K562 (cell line): ENCODE data around the gene HOXD1. TPM values are rescaled to one million over a fixed set of nuclear protein-coding genes. Genes with fewer than 3 reads are reported as not detected.

Experiments
- CEBPB ChIP-seq: fragments of 450-650 bp; IDR thresholded peaks from 2 replicates; pipeline ENCODE4 v1.6.1; 2016; ENCODE audit warnings: missing genetic modification characterization, missing compliant biosample characterization
- GTF2A2 ChIP-seq: IDR thresholded peaks from 2 replicates; pipeline ENCODE4 v1.6.1; 2016; ENCODE audit warnings: mild to moderate bottlenecking, missing genetic modification characterization, missing compliant biosample characterization
- MTA2 ChIP-seq: fragments of 450-650 bp; IDR thresholded peaks from 2 replicates; pipeline ENCODE4 v1.6.1; 2016; ENCODE audit warnings: low read depth
- NCOA6 ChIP-seq: fragments of 450-650 bp; IDR thresholded peaks from 2 replicates; pipeline ENCODE4 v1.6.1; 2017; ENCODE audit warnings: mild to moderate bottlenecking
- NRF1 ChIP-seq, 2 experiments: fragments of 450-650 bp; IDR thresholded peaks in 1 of 2; conservative IDR thresholded peaks in 1 of 2; 2 replicates each; pipeline ENCODE4 v1.6.1; 2014; ENCODE audit warnings: mild to moderate bottlenecking in 2 of 2
- PHF20 ChIP-seq: fragments of 450-650 bp; IDR thresholded peaks from 2 replicates; pipeline ENCODE4 v1.6.1; 2018; ENCODE audit not compliant: partially characterized antibody
- RBM14 ChIP-seq: fragments of 200-400 bp; formaldehyde crosslinking; IDR thresholded peaks from 2 replicates; pipeline ENCODE4 v1.6.1; 2018; ENCODE audit warnings: low read depth, mild to moderate bottlenecking, low read length, moderate library complexity, borderline replicate concordance; ENCODE audit not compliant: insufficient read depth
- SP1 ChIP-seq: sonication (generic); formaldehyde crosslinking; IDR thresholded peaks from 2 replicates; pipeline ENCODE4 v1.8.1; 2022; ENCODE audit warnings: mild to moderate bottlenecking, missing genetic modification reagents
- ZMIZ1 ChIP-seq, 2 experiments: fragments of 150-350 bp in 1 of 2; IDR thresholded peaks; 2 replicates each; pipeline ENCODE4 v1.6.1; 2012 to 2016; ENCODE audit warnings: low read depth in 2 of 2, low read length in 2 of 2, mild to moderate bottlenecking in 1 of 2, moderate library complexity in 1 of 2
- ZNF134 ChIP-seq: fragments of 250-450 bp; sonication (Bioruptor Pico); conservative IDR thresholded peaks from 2 replicates; pipeline ENCODE4 v1.4.0; 2020
- ZNF318 ChIP-seq, 2 experiments: fragments of 450-650 bp; IDR thresholded peaks; 2 replicates each; pipeline ENCODE4 v1.6.1; 2016; ENCODE audit warnings: mild to moderate bottlenecking in 2 of 2, borderline replicate concordance in 1 of 2, low read depth in 1 of 2, moderate library complexity in 1 of 2
- ZNF766 ChIP-seq: fragments of 200-800 bp; sonication (Bioruptor generic); conservative IDR thresholded peaks from 2 replicates; pipeline ENCODE4 v1.6.1; 2016; ENCODE audit warnings: missing genetic modification characterization, missing compliant biosample characterization
- polyA plus RNA-seq, 8 experiments: library from polyadenylated mRNA; depleted of rRNA in 4 of 8; stranded (reverse) in 5 of 8; unstranded in 3 of 8; fragments of >200 nt; fragmentation: Nextera tagmentation in 2 of 8; fragmentation: Illumina TruSeq in 1 of 8; extraction: Ambion mirVana in 2 of 8; extraction: Trizol in 1 of 8; gene quantifications; 2 replicates each; pipeline versions ENCODE4 v1.2.1 to v1.2.3, GENCODE V29; 2011 to 2014; ENCODE audit warnings: inconsistent platforms in 1 of 8, missing spikeins in 1 of 8
- total RNA-seq, 7 experiments: library from RNA; depleted of rRNA in 6 of 7; stranded (reverse); fragments of >200 nt in 6 of 7; fragmentation: Illumina TruSeq in 2 of 7; extraction: Trizol in 2 of 7; gene quantifications; 2 replicates each; pipeline versions ENCODE4 v1.2.1 to v1.2.3, GENCODE V29; 2011 to 2021; ENCODE audit warnings: low replicate concordance in 1 of 7

Gene HOXD1
- total and polyA plus RNA-seq, 9 of the 15 experiments (the other 6 are each of a cell fraction or from before 2014, with no cell fraction given), result not detected

GRCh38 chr2:176184749-176185148 lies 3.7 kb upstream of the HOXD1 start (continued):
- TF ChIP-seq ZNF318 (IDR thresholded peaks at IDR 0.05; ENCODE audit: borderline replicate concordance in 1 of 2, low read depth in 1 of 2) (no peak), SP1 (CRISPR knock-in tag) (no peak), ZNF134 (CRISPR knock-in tag) (no peak), NCOA6 (no peak), ZMIZ1 (IDR thresholded peaks at IDR 0.05; ENCODE audit: low read depth in 2 of 2, low read length in 2 of 2) (no peak), NRF1 (conservative IDR thresholded peaks at IDR 0.05 in 1 of 2, IDR thresholded peaks at IDR 0.05 in 1 of 2) (no peak), GTF2A2 (tag) (no peak), RBM14 (no peak), MTA2 (no peak), CEBPB (tag) (no peak), ZNF766 (no peak), PHF20 (no peak)
